HepG2 (cell line): ENCODE results near the gene PPIG.

Experiments
- EP300 ChIP-seq, 3 experiments: sonication (generic) in 1 of 3; formaldehyde crosslinking in 1 of 3; IDR thresholded peaks; 2 replicates each; pipeline versions ENCODE4 v1.5.1 to v1.6.1; 2011 to 2020; ENCODE audit warnings: low read depth in 2 of 3, low read length in 2 of 3, borderline replicate concordance in 1 of 3, improper control_type of control experiment in 1 of 3, mild to moderate bottlenecking in 1 of 3, missing genetic modification reagents in 1 of 3, moderate library complexity in 1 of 3
- ESRRA ChIP-seq: sonication (generic); formaldehyde crosslinking; IDR thresholded peaks from 2 replicates; pipeline ENCODE4 v1.5.1; 2020; ENCODE audit warnings: mild to moderate bottlenecking, low read depth, missing genetic modification reagents
- MAZ ChIP-seq, 2 experiments: sonication (generic) in 1 of 2; formaldehyde crosslinking in 1 of 2; IDR thresholded peaks; 2 replicates each; pipeline versions ENCODE4 v1.5.0 to v1.6.1; 2012 to 2020; ENCODE audit warnings: low read depth in 2 of 2, mild to moderate bottlenecking in 2 of 2, borderline replicate concordance in 1 of 2, improper control_type of control experiment in 1 of 2, low read length in 1 of 2, missing genetic modification reagents in 1 of 2, moderate library complexity in 1 of 2
- MTA3 ChIP-seq: sonication (generic); formaldehyde crosslinking; IDR thresholded peaks from 2 replicates; pipeline ENCODE4 v1.4.0; 2020; ENCODE audit warnings: missing genetic modification reagents
- TEAD2 ChIP-seq: sonication (generic); formaldehyde crosslinking; IDR thresholded peaks from 2 replicates; pipeline ENCODE4 v1.9.0; 2021; ENCODE audit warnings: missing genetic modification reagents
- TF ChIP-seq, protein P1 (sequence below): sonication (generic); formaldehyde crosslinking; IDR thresholded peaks from 2 replicates; pipeline ENCODE4 v1.5.0; 2020; ENCODE audit warnings: mild to moderate bottlenecking, missing genetic modification reagents

- TF ChIP-seq TEAD2: no peak
- no peak for TF ChIP-seq MTA3 (CRISPR knock-in tag)
- no peak for TF ChIP-seq EP300 (IDR thresholded peaks at IDR 0.05; ENCODE audit: low read depth in 2 of 2, low read length in 2 of 2)
- TF ChIP-seq EP300 (CRISPR knock-in tag; IDR thresholded peaks at IDR 0.05; ENCODE audit: borderline replicate concordance): no peak
- TF ChIP-seq, protein P1, sequence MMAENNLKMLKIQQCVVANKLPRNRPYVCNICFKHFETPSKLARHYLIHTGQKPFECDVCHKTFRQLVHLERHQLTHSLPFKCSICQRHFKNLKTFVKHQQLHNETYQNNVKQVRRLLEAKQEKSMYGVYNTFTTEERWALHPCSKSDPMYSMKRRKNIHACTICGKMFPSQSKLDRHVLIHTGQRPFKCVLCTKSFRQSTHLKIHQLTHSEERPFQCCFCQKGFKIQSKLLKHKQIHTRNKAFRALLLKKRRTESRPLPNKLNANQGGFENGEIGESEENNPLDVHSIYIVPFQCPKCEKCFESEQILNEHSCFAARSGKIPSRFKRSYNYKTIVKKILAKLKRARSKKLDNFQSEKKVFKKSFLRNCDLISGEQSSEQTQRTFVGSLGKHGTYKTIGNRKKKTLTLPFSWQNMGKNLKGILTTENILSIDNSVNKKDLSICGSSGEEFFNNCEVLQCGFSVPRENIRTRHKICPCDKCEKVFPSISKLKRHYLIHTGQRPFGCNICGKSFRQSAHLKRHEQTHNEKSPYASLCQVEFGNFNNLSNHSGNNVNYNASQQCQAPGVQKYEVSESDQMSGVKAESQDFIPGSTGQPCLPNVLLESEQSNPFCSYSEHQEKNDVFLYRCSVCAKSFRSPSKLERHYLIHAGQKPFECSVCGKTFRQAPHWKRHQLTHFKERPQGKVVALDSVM: no peak
- no peak for TF ChIP-seq ESRRA
- TF ChIP-seq MAZ (IDR thresholded peaks at IDR 0.05; ENCODE audit: borderline replicate concordance, low read depth, low read length): no peak
- TF ChIP-seq MAZ (CRISPR knock-in tag; IDR thresholded peaks at IDR 0.05; ENCODE audit: low read depth): no peak
These were observed 74.7 kb downstream of the PPIG start for GRCh38 chr2:169658877-169659276.
